ENCODE results near the gene KCNQ1OT1. TPM values are rescaled to one million over a fixed set of nuclear protein-coding genes. Genes with fewer than 3 reads are reported as not detected.

The KCNQ1OT1 gene
- polyA plus RNA-seq, 1 donor = 2.8 TPM

GRCh38 chr11:2571598-2572281, 128.1 kb downstream of the KCNQ1OT1 start:
- no peak for DNase-seq

- no peak for DNase-seq
Observed at GRCh38 chr11:2570841-2571597, 128.8 kb downstream of the KCNQ1OT1 start.

GRCh38 chr11:2570211-2570811, 129.5 kb downstream of the KCNQ1OT1 start:
- no peak for DNase-seq

GRCh38 chr11:2569731-2570210, 130.0 kb downstream of the KCNQ1OT1 start:
- no peak for DNase-seq

GRCh38 chr11:2569321-2569721, 130.5 kb downstream of the KCNQ1OT1 start:
- DNase-seq = no peak

GRCh38 chr11:2567026-2567671, 132.6 kb downstream of the KCNQ1OT1 start:
- DNase-seq = no peak

- DNase-seq = no peak
Observed at GRCh38 chr11:2566223-2567025, 133.4 kb downstream of the KCNQ1OT1 start.

GRCh38 chr11:2565447-2566222, 134.2 kb downstream of the KCNQ1OT1 start:
- DNase-seq = no peak

GRCh38 chr11:2564588-2565425, 135.0 kb downstream of the KCNQ1OT1 start:
- no peak for DNase-seq

GRCh38 chr11:2564008-2564530, 135.7 kb downstream of the KCNQ1OT1 start:
- no peak for DNase-seq

- DNase-seq = no peak
Observed at GRCh38 chr11:2563213-2564007, 136.4 kb downstream of the KCNQ1OT1 start.

GRCh38 chr11:2562890-2563212, 136.9 kb downstream of the KCNQ1OT1 start:
- DNase-seq = no peak

- no peak for DNase-seq
Observed at GRCh38 chr11:2561696-2562581, 137.9 kb downstream of the KCNQ1OT1 start.

- no peak for DNase-seq
Observed at GRCh38 chr11:2559527-2560311, 140.1 kb downstream of the KCNQ1OT1 start.

- DNase-seq = no peak
Observed at GRCh38 chr11:2558861-2559526, 140.8 kb downstream of the KCNQ1OT1 start.

GRCh38 chr11:2558397-2558796, 141.4 kb downstream of the KCNQ1OT1 start:
- no peak for DNase-seq
